ENCODE data around the gene UNC79.

GRCh38 chr14:93531644-93532043 is 100.9 kb downstream of the UNC79 start:
- TF ChIP-seq EZH2 (IDR thresholded peaks at IDR 0.05; ENCODE audit: insufficient read depth, poor library complexity, severe bottlenecking) (no peak), EZH2phosphoT487 (IDR thresholded peaks at IDR 0.05; ENCODE audit: insufficient read depth, low read depth) (no peak)
